ENCODE data around the gene GHR.
"Not testable (repeated sequence)": the region's sequence is repeated elsewhere in the genome, so short reads cannot be mapped to it uniquely, and the experiment has no call there.

Gene GHR

DNA sequence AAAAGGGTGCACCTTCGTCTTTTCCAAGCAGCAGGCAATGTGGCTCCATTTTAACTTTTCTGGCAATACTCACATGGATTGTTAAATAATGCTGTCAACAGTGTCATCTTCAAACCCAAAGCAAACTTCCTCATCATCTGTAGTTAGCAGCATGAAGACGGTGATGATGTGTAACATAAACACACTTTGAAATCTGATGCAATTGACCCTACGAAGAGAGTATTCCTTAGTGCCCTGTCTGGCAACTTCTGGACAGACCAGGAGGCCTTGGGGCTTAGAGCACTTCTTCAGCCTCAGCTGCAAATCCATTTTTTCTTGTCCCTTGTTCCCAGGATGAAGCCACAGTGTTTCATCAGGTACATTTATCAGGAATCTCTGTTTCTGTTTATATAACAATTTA lies 149.1 kb downstream of the GHR start:
- peaks cover 0 to 8% (median 5%) of the 10 kb centered on the region in 5 donors for H3K36me3 ChIP-seq (ENCODE audit: control insufficient read depth in 5 of 5, insufficient read depth in 5 of 5, low read length in 5 of 5)
- no peaks in the 10 kb centered on the region for H3K9me3 ChIP-seq (ENCODE audit: control insufficient read depth in 5 of 5, low read length in 5 of 5)
- H3K4me3 ChIP-seq (ENCODE audit: low read depth in 1 of 5, low read length in 5 of 5) = no peak overlapping the region
- H3K4me1 ChIP-seq (ENCODE audit: control insufficient read depth in 5 of 5, insufficient read depth in 5 of 5, low read length in 5 of 5) = peaks cover 0 to 24% (median 16%) of the 10 kb centered on the region in 5 donors
- no peaks in the 10 kb centered on the region for H3K27me3 ChIP-seq (ENCODE audit: control insufficient read depth in 5 of 5, insufficient read depth in 4 of 5, low read length in 5 of 5)
- H3K9ac ChIP-seq (ENCODE audit: low read length in 5 of 5) = no peak overlapping the region
- H3K27ac ChIP-seq (ENCODE audit: low read depth, low read length) = peak overlapping the region; percentile 54

DNA sequence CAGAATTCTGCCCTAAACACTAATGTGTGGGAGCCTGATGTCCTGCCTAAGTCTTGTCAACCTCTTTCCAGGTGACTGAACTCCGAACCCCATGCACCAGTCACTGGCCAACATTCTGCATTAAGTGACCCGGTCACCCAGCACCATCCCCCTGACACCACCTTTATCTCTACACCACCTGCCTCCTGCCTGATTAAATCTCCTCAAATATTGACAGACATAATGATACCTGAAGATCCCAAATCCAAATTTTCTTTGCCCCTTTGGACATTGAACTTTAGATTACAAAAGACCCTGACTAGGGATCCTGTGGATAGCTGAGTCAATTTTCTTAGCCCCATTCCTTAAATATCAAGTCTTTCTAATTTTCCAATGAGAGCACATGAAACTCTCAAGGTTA lies 150.1 kb downstream of the GHR start:
- Histone ChIP-seq H3K9ac (ENCODE audit: low read length in 5 of 5) (no peak overlapping the region), H3K9me3 (ENCODE audit: control insufficient read depth in 5 of 5, low read length in 5 of 5) (no peaks in the 10 kb centered on the region), H3K4me1 (ENCODE audit: control insufficient read depth in 5 of 5, insufficient read depth in 5 of 5, low read length in 5 of 5) (peaks cover 0 to 14% (median 7%) of the 10 kb centered on the region in 5 donors), H3K36me3 (ENCODE audit: control insufficient read depth in 5 of 5, insufficient read depth in 5 of 5, low read length in 5 of 5) (peaks cover 0 to 8% (median 5%) of the 10 kb centered on the region in 5 donors), H3K27ac (ENCODE audit: low read depth, low read length) (no peak overlapping the region), H3K4me3 (ENCODE audit: low read depth in 1 of 5, low read length in 5 of 5) (no peak overlapping the region), H3K27me3 (ENCODE audit: control insufficient read depth in 5 of 5, insufficient read depth in 4 of 5, low read length in 5 of 5) (no peaks in the 10 kb centered on the region)

- H3K27ac ChIP-seq (ENCODE audit: low read depth, low read length); H3K9ac ChIP-seq (ENCODE audit: low read length in 5 of 5); H3K4me3 ChIP-seq (ENCODE audit: low read depth in 1 of 5, low read length in 5 of 5); H3K9me3 ChIP-seq (ENCODE audit: control insufficient read depth in 5 of 5, low read length in 5 of 5); H3K27me3 ChIP-seq (ENCODE audit: control insufficient read depth in 5 of 5, insufficient read depth in 4 of 5, low read length in 5 of 5); H3K36me3 ChIP-seq (ENCODE audit: control insufficient read depth in 5 of 5, insufficient read depth in 5 of 5, low read length in 5 of 5): not testable (repeated sequence)
- peaks cover 0 to 19% (median 7%) of the 10 kb centered on the region in 5 donors for H3K4me1 ChIP-seq (ENCODE audit: control insufficient read depth in 5 of 5, insufficient read depth in 5 of 5, low read length in 5 of 5)
Observed at GRCh38 chr5:42575914-42576313, 152.7 kb downstream of the GHR start.

DNA sequence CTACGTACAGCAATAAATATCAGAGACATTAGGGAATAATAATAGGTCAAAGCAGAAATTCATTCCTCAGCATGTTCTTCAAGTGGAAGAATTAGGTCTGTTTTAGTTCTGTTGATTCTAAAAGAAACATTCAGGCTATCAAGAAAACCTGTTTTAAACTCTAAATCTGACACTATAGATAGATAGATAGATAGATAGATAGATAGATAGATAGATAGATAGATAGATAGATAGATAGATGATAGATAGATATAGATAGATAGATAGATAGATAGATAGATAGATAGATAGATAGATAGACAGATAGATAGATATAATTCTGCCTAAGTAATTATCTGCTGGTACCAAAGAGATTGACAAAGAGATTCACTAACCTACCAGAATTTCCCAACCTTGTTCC lies 155.7 kb downstream of the GHR start:
- not testable (repeated sequence) for H3K9ac ChIP-seq (ENCODE audit: low read length in 5 of 5); H3K27me3 ChIP-seq (ENCODE audit: control insufficient read depth in 5 of 5, insufficient read depth in 4 of 5, low read length in 5 of 5); H3K4me3 ChIP-seq (ENCODE audit: low read depth in 1 of 5, low read length in 5 of 5); H3K9me3 ChIP-seq (ENCODE audit: control insufficient read depth in 5 of 5, low read length in 5 of 5)
- H3K27ac ChIP-seq (ENCODE audit: low read depth, low read length) = peak overlapping the region; percentile 9
- peaks cover 0 to 14% (median 6%) of the 10 kb centered on the region in 5 donors for H3K36me3 ChIP-seq (ENCODE audit: control insufficient read depth in 5 of 5, insufficient read depth in 5 of 5, low read length in 5 of 5)
- peaks cover 0 to 14% (median 6%) of the 10 kb centered on the region in 5 donors for H3K4me1 ChIP-seq (ENCODE audit: control insufficient read depth in 5 of 5, insufficient read depth in 5 of 5, low read length in 5 of 5)

- H3K9me3 ChIP-seq (ENCODE audit: control insufficient read depth in 5 of 5, low read length in 5 of 5) = no peaks in the 10 kb centered on the region
- peak overlapping the region; percentile 38 for H3K27ac ChIP-seq (ENCODE audit: low read depth, low read length)
- H3K27me3 ChIP-seq (ENCODE audit: control insufficient read depth in 5 of 5, insufficient read depth in 4 of 5, low read length in 5 of 5) = no peaks in the 10 kb centered on the region
- H3K4me3 ChIP-seq (ENCODE audit: low read depth in 1 of 5, low read length in 5 of 5) = no peak overlapping the region
- H3K36me3 ChIP-seq (ENCODE audit: control insufficient read depth in 5 of 5, insufficient read depth in 5 of 5, low read length in 5 of 5) = peaks cover 0 to 14% (median 6%) of the 10 kb centered on the region in 5 donors
- H3K4me1 ChIP-seq (ENCODE audit: control insufficient read depth in 5 of 5, insufficient read depth in 5 of 5, low read length in 5 of 5) = peaks cover 0 to 14% (median 6%) of the 10 kb centered on the region in 5 donors
- no peak overlapping the region for H3K9ac ChIP-seq (ENCODE audit: low read length in 5 of 5)
Observed at GRCh38 chr5:42579320-42579719, 156.1 kb downstream of the GHR start.

- Histone ChIP-seq H3K27me3 (ENCODE audit: control insufficient read depth in 5 of 5, insufficient read depth in 4 of 5, low read length in 5 of 5) (no peaks in the 10 kb centered on the region), H3K9me3 (ENCODE audit: control insufficient read depth in 5 of 5, low read length in 5 of 5) (no peaks in the 10 kb centered on the region), H3K9ac (ENCODE audit: low read length in 5 of 5) (no peak overlapping the region), H3K4me1 (ENCODE audit: control insufficient read depth in 5 of 5, insufficient read depth in 5 of 5, low read length in 5 of 5) (peaks cover 0 to 22% (median 12%) of the 10 kb centered on the region in 5 donors), H3K4me3 (ENCODE audit: low read depth in 1 of 5, low read length in 5 of 5) (no peak overlapping the region), H3K27ac (ENCODE audit: low read depth, low read length) (no peak overlapping the region), H3K36me3 (ENCODE audit: control insufficient read depth in 5 of 5, insufficient read depth in 5 of 5, low read length in 5 of 5) (peaks cover 0 to 14% (median 6%) of the 10 kb centered on the region in 5 donors)
Observed at GRCh38 chr5:42581845-42582244, 158.6 kb downstream of the GHR start.

- H3K27ac ChIP-seq (ENCODE audit: low read depth, low read length) = no peak overlapping the region
- no peak overlapping the region for H3K4me3 ChIP-seq (ENCODE audit: low read depth in 1 of 5, low read length in 5 of 5)
- peaks cover 0 to 14% (median 6%) of the 10 kb centered on the region in 5 donors for H3K36me3 ChIP-seq (ENCODE audit: control insufficient read depth in 5 of 5, insufficient read depth in 5 of 5, low read length in 5 of 5)
- H3K27me3 ChIP-seq (ENCODE audit: control insufficient read depth in 5 of 5, insufficient read depth in 4 of 5, low read length in 5 of 5) = no peaks in the 10 kb centered on the region
- H3K9me3 ChIP-seq (ENCODE audit: control insufficient read depth in 5 of 5, low read length in 5 of 5) = no peaks in the 10 kb centered on the region
- peaks cover 1 to 31% (median 17%) of the 10 kb centered on the region in 5 donors for H3K4me1 ChIP-seq (ENCODE audit: control insufficient read depth in 5 of 5, insufficient read depth in 5 of 5, low read length in 5 of 5)
- H3K9ac ChIP-seq (ENCODE audit: low read length in 5 of 5) = no peak overlapping the region
Observed at GRCh38 chr5:42582723-42583122, 159.5 kb downstream of the GHR start.

DNA sequence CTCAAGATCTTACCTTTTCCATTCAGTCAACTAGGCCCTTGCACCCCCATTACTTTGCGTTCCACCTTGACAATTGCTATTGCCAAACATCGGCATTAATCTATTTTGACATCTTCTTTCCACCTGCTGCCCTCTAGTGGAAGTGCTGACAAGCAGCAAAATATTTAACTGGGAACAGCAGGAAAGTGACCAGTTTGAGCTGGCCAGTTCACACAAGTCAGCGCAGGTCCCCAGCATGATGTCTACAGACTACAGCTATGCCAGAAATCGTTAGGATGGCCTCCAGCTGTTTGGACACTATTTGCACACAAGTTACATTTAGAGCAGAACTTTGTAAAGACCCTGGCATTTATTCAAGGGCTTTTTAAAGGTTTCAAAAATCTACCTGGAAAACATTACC lies 160.1 kb downstream of the GHR start:
- Histone ChIP-seq H3K27me3 (ENCODE audit: control insufficient read depth in 5 of 5, insufficient read depth in 4 of 5, low read length in 5 of 5) (no peaks in the 10 kb centered on the region), H3K36me3 (ENCODE audit: control insufficient read depth in 5 of 5, insufficient read depth in 5 of 5, low read length in 5 of 5) (peaks cover 0 to 14% (median 6%) of the 10 kb centered on the region in 5 donors), H3K9me3 (ENCODE audit: control insufficient read depth in 5 of 5, low read length in 5 of 5) (no peaks in the 10 kb centered on the region), H3K4me3 (ENCODE audit: low read depth in 1 of 5, low read length in 5 of 5) (no peak overlapping the region), H3K9ac (ENCODE audit: low read length in 5 of 5) (no peak overlapping the region), H3K27ac (ENCODE audit: low read depth, low read length) (no peak overlapping the region), H3K4me1 (ENCODE audit: control insufficient read depth in 5 of 5, insufficient read depth in 5 of 5, low read length in 5 of 5) (peaks cover 4 to 35% (median 20%) of the 10 kb centered on the region in 5 donors)

DNA sequence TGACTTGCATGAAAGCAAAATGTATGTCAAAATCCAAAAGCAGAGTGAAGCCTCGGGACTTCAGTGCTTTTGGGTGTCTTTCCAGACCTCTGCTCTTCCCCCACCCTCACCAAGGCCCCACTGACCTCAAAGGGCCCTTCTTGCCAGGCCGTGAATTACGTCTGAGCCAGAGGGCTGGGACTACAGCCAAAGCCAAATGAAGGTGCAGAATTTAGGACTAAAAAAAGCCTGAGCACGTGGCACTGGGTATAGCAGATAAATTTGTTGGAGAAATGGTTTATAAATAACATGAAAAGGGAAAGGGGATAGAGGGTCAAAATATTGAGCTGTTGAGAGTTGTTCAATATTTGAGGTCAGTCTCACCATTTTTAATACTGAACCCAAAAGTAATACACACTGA lies 163.4 kb downstream of the GHR start:
- Histone ChIP-seq H3K27ac (ENCODE audit: low read depth, low read length) (peak overlapping the region; percentile 59), H3K36me3 (ENCODE audit: control insufficient read depth in 5 of 5, insufficient read depth in 5 of 5, low read length in 5 of 5) (peaks cover 0 to 13% (median 3%) of the 10 kb centered on the region in 5 donors), H3K4me1 (ENCODE audit: control insufficient read depth in 5 of 5, insufficient read depth in 5 of 5, low read length in 5 of 5) (peaks cover 9 to 39% (median 33%) of the 10 kb centered on the region in 5 donors), H3K4me3 (ENCODE audit: low read depth in 1 of 5, low read length in 5 of 5) (no peak overlapping the region), H3K9me3 (ENCODE audit: control insufficient read depth in 5 of 5, low read length in 5 of 5) (no peaks in the 10 kb centered on the region), H3K27me3 (ENCODE audit: control insufficient read depth in 5 of 5, insufficient read depth in 4 of 5, low read length in 5 of 5) (no peaks in the 10 kb centered on the region), H3K9ac (ENCODE audit: low read length in 5 of 5) (peak overlapping the region in 1 of 5 donors; percentile 12)

DNA sequence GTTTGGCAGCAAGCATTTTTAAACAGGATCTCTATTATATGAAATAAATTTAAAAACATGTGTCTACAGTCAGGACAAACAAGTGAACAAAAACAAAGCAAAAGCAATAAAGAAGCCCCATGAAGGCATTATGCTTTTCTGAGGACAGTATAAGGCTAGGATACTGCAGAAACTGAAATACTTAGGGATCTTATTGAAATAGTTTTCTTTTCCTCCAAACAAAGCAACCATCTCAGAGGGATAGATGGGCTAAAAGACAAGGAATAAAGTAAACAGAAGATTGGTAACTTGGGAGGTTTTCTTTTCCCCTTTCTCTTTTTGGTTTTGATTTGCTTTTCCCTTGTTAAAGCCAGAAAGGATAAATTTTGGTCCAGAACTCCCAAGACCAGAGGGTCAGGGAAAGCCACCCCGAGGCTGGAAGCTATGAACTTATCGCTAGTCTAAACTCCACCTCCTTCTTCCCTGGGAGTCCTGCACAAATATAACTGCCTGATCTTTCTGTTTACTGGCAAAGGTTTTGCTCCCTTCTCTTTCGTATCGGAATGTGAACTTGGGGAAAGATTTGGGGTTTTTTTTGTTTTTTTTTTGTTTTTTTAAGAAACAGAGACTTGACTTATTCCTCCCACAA lies 164.0 kb downstream of the GHR start:
- no peaks in the 10 kb centered on the region for H3K9me3 ChIP-seq (ENCODE audit: control insufficient read depth in 5 of 5, low read length in 5 of 5)
- peaks cover 0 to 8% (median 0%) of the 10 kb centered on the region in 5 donors for H3K36me3 ChIP-seq (ENCODE audit: control insufficient read depth in 5 of 5, insufficient read depth in 5 of 5, low read length in 5 of 5)
- H3K4me3 ChIP-seq (ENCODE audit: low read depth in 1 of 5, low read length in 5 of 5) = peak overlapping the region in 2 of 5 donors; percentile 6 to 16
- peak overlapping the region in 1 of 5 donors; percentile 26 for H3K9ac ChIP-seq (ENCODE audit: low read length in 5 of 5)
- no peaks in the 10 kb centered on the region for H3K27me3 ChIP-seq (ENCODE audit: control insufficient read depth in 5 of 5, insufficient read depth in 4 of 5, low read length in 5 of 5)
- peaks cover 9 to 43% (median 33%) of the 10 kb centered on the region in 5 donors for H3K4me1 ChIP-seq (ENCODE audit: control insufficient read depth in 5 of 5, insufficient read depth in 5 of 5, low read length in 5 of 5)
- peak overlapping the region; percentile 59 for H3K27ac ChIP-seq (ENCODE audit: low read depth, low read length)
